Endothelial cell of umbilical vein (primary cell): ENCODE data around the gene CARHSP1. TPM values are rescaled to one million over a fixed set of nuclear protein-coding genes. Genes with fewer than 3 reads are reported as not detected.

Experiments used
- BruUV-seq: library from RNA; stranded (reverse); fragments of 400-500 nt; replicated peaks from 2 replicates; lab custom pipeline; 2021; lab: Mats Ljungman, UMichigan
- CTCF ChIA-PET: fragments of 300-600, 350-600 bp; sonication (Branson Sonifier 250); formaldehyde crosslinking; loops from one replicate; lab custom pipeline; 2021; ENCODE audit warnings: antibody characterized with exemption, inconsistent platforms; lab: Charles Lee
- POLR2A ChIA-PET: fragments of 300-600, 350-600 bp; sonication (Branson Sonifier 250); formaldehyde crosslinking; loops from one replicate; lab custom pipeline; 2021; ENCODE audit warnings: antibody characterized with exemption, inconsistent platforms; lab: Charles Lee
- DNase-seq: peaks from one replicate; pipeline ENCODE4 v3.0.0-alpha.2; 2011; ENCODE audit warnings: low read depth, low spot score
- FAIRE-seq: peaks from 2 replicates; lab custom pipeline; 2011; peaks lifted over from hg19 to GRCh38; lab: Jason Lieb, UNC
- H2AFZ ChIP-seq: 2 replicates; pipeline ENCODE4 v1.6.0; 2012; ENCODE audit warnings: low read depth, low read length, control low read depth, inconsistent platforms
- H3K27ac ChIP-seq: 2 replicates; pipeline ENCODE4 v1.5.1; 2011; ENCODE audit warnings: low read depth, mild to moderate bottlenecking, control low read depth, low read length, moderate library complexity; ENCODE audit not compliant: insufficient read depth
- H3K27me3 ChIP-seq, 2 experiments: 2 replicates each; pipeline versions ENCODE4 v1.6.0 to v1.6.1; 2011; ENCODE audit warnings: low read length in 2 of 2, mixed read lengths in 1 of 2; ENCODE audit not compliant: control insufficient read depth in 2 of 2, insufficient read depth in 2 of 2
- H3K36me3 ChIP-seq, 2 experiments: 2 replicates in 1 of 2; 3 replicates in 1 of 2; pipeline ENCODE4 v1.5.1; 2011; ENCODE audit warnings: low read length in 2 of 2, mild to moderate bottlenecking in 1 of 2, moderate library complexity in 1 of 2; ENCODE audit not compliant: control insufficient read depth in 2 of 2, insufficient read depth in 2 of 2; ENCODE audit errors: extremely low read depth in 1 of 2
- H3K4me1 ChIP-seq: 3 replicates; pipeline ENCODE4 v1.5.1; 2011; ENCODE audit warnings: mild to moderate bottlenecking, low read length; ENCODE audit not compliant: control insufficient read depth, insufficient read depth; ENCODE audit errors: extremely low read depth
- H3K4me2 ChIP-seq: 2 replicates; pipeline ENCODE4 v1.6.1; 2011; ENCODE audit warnings: low read length, control low read depth, mixed read lengths; ENCODE audit not compliant: insufficient read depth
- H3K4me3 ChIP-seq, 3 experiments: fragments of 200-600 bp in 1 of 3; sonication (generic), shearing (Covaris generic) in 1 of 3; replicated peaks in 1 of 3; 2 replicates each; pipeline ENCODE4 v1.5.1; 2011 to 2016; ENCODE audit warnings: control low read depth in 3 of 3, low read length in 3 of 3, mild to moderate bottlenecking in 2 of 3, inconsistent platforms in 1 of 3, low read depth in 1 of 3, moderate library complexity in 1 of 3; ENCODE audit not compliant: insufficient read depth in 1 of 3
- H3K79me2 ChIP-seq: 2 replicates; pipeline ENCODE4 v1.6.0; 2012; ENCODE audit warnings: low read length, inconsistent platforms; ENCODE audit not compliant: control insufficient read depth, insufficient read depth
- H3K9ac ChIP-seq: replicated peaks from 2 replicates; pipeline ENCODE3; 2011; ENCODE audit warnings: low read length, control low read depth; ENCODE audit not compliant: insufficient read depth; ENCODE audit errors: extremely low read depth
- H3K9me1 ChIP-seq: replicated peaks from 3 replicates; pipeline ENCODE4 v1.6.0; 2011; ENCODE audit warnings: mild to moderate bottlenecking, low read length; ENCODE audit not compliant: control insufficient read depth, insufficient read depth; ENCODE audit errors: extremely low read depth
- H3K9me3 ChIP-seq: replicated peaks from 2 replicates; pipeline ENCODE4 v1.5.1; 2012; ENCODE audit warnings: low read length, inconsistent platforms; ENCODE audit not compliant: control insufficient read depth, insufficient read depth
- H4K20me1 ChIP-seq: replicated peaks from 2 replicates; pipeline ENCODE3; 2011; ENCODE audit warnings: mild to moderate bottlenecking, low read length; ENCODE audit not compliant: control insufficient read depth, insufficient read depth; ENCODE audit errors: extremely low read depth
- CTCF ChIP-seq, 2 donors: IDR thresholded peaks; 1 replicate in 1 of 2; 2 replicates in 1 of 2; pipeline ENCODE4 v1.5.1; 2011; ENCODE audit warnings: low read length in 2 of 2, mild to moderate bottlenecking in 2 of 2, moderate library complexity in 2 of 2, control low read depth in 1 of 2, inconsistent platforms in 1 of 2, low read depth in 1 of 2; ENCODE audit not compliant: insufficient read depth in 1 of 2; ENCODE audit errors: extremely low read depth in 1 of 2
- EZH2 ChIP-seq: IDR thresholded peaks from 2 replicates; pipeline ENCODE4 v1.6.1; 2012; ENCODE audit warnings: borderline replicate concordance, low read depth, mild to moderate bottlenecking, moderate library complexity, low read length, inconsistent platforms; ENCODE audit not compliant: severe bottlenecking
- FOS ChIP-seq: IDR thresholded peaks from 2 replicates; pipeline ENCODE4 v1.6.1; 2011; ENCODE audit warnings: mild to moderate bottlenecking, low read length, moderate library complexity, borderline replicate concordance; ENCODE audit not compliant: insufficient read depth
- GATA2 ChIP-seq: IDR thresholded peaks from 2 replicates; pipeline ENCODE4 v1.7.0; 2011; ENCODE audit warnings: low read depth, mild to moderate bottlenecking, moderate library complexity, mixed read lengths, low read length; ENCODE audit not compliant: insufficient read length, insufficient read depth
- JUN ChIP-seq: IDR thresholded peaks from 2 replicates; pipeline ENCODE4 v1.6.1; 2011; ENCODE audit warnings: borderline replicate concordance, low read depth; ENCODE audit not compliant: insufficient read length, insufficient read depth
- MAX ChIP-seq: IDR thresholded peaks from 2 replicates; pipeline ENCODE4 v1.6.1; 2011; ENCODE audit not compliant: insufficient read depth, insufficient read length
- MYC ChIP-seq: IDR thresholded peaks from one replicate; pipeline ENCODE4 v1.6.1; 2011; ENCODE audit warnings: mild to moderate bottlenecking, low read depth, low read length
- POLR2A ChIP-seq: IDR thresholded peaks from 2 replicates; pipeline ENCODE4 v1.6.1; 2012; ENCODE audit warnings: low read depth, mild to moderate bottlenecking, control low read depth, low read length
- POLR2AphosphoS5 ChIP-seq: IDR thresholded peaks from 2 replicates; pipeline ENCODE4 v1.6.1; 2012; ENCODE audit warnings: low read depth, mild to moderate bottlenecking, control low read depth, low read length, moderate library complexity; ENCODE audit not compliant: insufficient read depth
- dilution Hi-C: fragments of 300-500 bp; cut with MboI; formaldehyde crosslinking; loops from one replicate; pipeline ENCODE4 v1.15.0; 2019; ENCODE audit warnings: low sequenced_read_pairs; ENCODE audit not compliant: extremely low pct_ligation_motif_present
- intact Hi-C: fragments of 100-400 bp; cut with micrococcal nuclease; formaldehyde crosslinking; loops from one replicate; pipeline ENCODE4 v1.10.0; 2022
- polyA plus RNA-seq, 4 experiments: library from polyadenylated mRNA; depleted of rRNA in 3 of 4; stranded (reverse) in 3 of 4; unstranded in 1 of 4; fragments of >200 nt; gene quantifications; 2 replicates each; pipeline versions ENCODE4 v1.2.1 to v1.2.3, GENCODE V29; 2011 to 2012; ENCODE audit warnings: missing spikeins in 1 of 4
- total RNA-seq: library from RNA; stranded (reverse); gene quantifications from 2 replicates; pipeline ENCODE4 v1.2.3, GENCODE V29; 2021

The CARHSP1 gene
- total and polyA plus RNA-seq, 2 donors (not counting 3 experiments of a cell fraction or from before 2014, with no cell fraction given) = 64.9 to 72.5 TPM

GRCh38 chr16:8812162-8812843 lies 56.5 kb downstream of the CARHSP1 start:
- FAIRE-seq = no peak
- TF ChIP-seq EZH2 (no peak), CTCF (IDR thresholded peaks at IDR 0.05; ENCODE audit: extremely low read depth in 1 of 2, insufficient read depth in 1 of 2, low read depth in 1 of 2, low read length in 2 of 2) (no peak), FOS (no peak), POLR2AphosphoS5 (no peak), MYC (no peak), GATA2 (no peak), POLR2A (no peak), MAX (no peak), JUN (no peak)

More at GRCh38 chr16:8812162-8812843, 56.5 kb downstream of the CARHSP1 start:
- no peaks in the 10 kb centered on the region for H3K4me1 ChIP-seq
- DNase-seq = no peak
- no peak overlapping the region for H3K4me2 ChIP-seq
- no peaks in the 10 kb centered on the region for H4K20me1 ChIP-seq
- no TSS peak for BruUV-seq
- H3K9me3 ChIP-seq = no peaks in the 10 kb centered on the region
- ChIA-PET POLR2A (no interaction called here), CTCF (no interaction called here)
- H2AFZ ChIP-seq = no peak overlapping the region
- peaks cover 6% of the 10 kb centered on the region for H3K79me2 ChIP-seq
- no peaks in the 10 kb centered on the region for H3K9me1 ChIP-seq
- intact Hi-C loops (no loop called here), dilution Hi-C loops (no loop called here)
- no peaks in the 10 kb centered on the region for H3K27me3 ChIP-seq
- H3K4me3 ChIP-seq = no peak overlapping the region
- H3K36me3 ChIP-seq = peaks cover 53 to 56% of the 10 kb centered on the region in 2 experiments
- H3K27ac ChIP-seq = no peak overlapping the region
- no peak overlapping the region for H3K9ac ChIP-seq
